GM19372 (cell line): ENCODE results near the gene NSRP1.
"Not testable (repeated sequence)": the region's sequence is repeated elsewhere in the genome, so short reads cannot be mapped to it uniquely, and the experiment has no call there.

Experiments used
- ATAC-seq: cut with Tn5 transposase; IDR thresholded peaks from one replicate; pipeline ENCODE4 v1.9.1; 2021; ENCODE audit warnings: mild to moderate bottlenecking, low read depth, moderate library complexity; ENCODE audit not compliant: unreplicated experiment

NSRP1 gene

DNA sequence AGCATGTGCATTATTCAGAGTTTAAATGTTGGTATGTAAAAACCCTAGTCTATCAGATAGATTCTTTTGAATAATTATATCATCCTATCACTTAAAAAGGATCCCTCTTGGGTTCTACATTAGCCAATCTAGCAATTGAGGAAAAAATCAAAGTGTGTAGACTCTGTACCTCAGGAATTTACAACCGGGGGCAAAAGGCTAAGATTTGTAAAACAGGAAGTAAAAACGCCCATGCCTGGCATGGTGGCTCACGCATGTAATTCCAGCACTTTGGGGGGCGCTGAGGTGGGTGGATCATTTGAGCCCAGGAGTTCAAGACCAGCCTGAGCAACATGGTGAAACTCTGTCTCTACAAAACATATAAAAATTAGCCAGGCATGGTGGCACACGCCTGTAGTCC is 60.2 kb downstream of the NSRP1 start:
- ATAC-seq, result no peak

GRCh38 chr17:30186761-30187160 is 70.1 kb downstream of the NSRP1 start:
- no peak for ATAC-seq

DNA sequence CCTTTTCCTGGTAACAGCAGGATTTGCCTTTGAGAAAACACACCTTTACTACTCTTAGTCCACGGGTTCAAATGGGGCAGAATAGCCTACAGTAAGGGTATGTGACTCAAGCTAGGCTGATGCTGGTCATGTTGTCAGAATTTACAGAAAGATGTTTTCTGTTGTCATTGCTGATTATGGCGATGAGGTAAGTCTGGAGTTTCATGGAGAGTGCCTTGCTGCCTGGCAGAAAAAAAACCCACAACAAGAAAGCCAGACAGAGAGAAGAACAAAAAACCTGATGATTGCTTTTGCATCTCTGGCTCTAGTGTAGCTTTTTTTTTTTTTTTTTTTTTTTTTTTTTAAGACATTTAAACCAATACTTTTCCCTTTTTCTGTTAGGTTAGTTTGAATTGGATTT is 71.0 kb downstream of the NSRP1 start:
- no peak for ATAC-seq

DNA sequence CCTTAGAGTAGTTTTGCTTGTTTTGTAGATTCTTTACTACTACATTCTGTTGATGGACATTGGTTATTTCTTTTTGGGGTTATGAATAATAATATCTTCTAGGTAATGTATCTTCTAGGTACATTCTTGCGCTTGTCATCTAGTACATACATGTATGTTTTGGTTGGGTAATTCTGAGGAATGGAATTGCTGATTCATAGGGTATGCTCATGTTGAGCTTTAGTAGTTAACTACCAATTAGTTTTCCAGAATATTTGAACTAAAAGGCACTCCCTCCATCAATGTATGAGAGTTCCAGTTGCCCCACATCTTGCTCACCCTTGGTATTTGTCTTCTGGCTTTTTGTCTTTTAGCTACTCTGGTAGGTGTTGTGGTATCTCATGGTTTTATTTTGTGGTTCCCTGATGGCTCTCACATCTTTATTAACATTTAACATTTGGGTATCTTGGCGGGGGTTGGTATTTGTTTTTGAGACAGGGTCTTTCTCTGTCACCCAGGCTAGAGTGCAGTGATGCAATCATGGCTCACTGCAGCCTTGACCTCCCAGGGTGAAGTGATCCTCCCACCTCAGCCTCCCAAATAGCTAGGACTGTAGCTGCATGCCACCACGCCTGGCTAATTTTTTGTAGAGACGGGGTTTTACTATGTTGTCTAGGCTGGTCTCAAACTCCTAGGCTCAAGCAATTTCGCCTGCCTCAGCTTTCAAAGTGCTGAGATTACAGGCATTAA is 71.8 kb downstream of the NSRP1 start:
- ATAC-seq, result no peak

DNA sequence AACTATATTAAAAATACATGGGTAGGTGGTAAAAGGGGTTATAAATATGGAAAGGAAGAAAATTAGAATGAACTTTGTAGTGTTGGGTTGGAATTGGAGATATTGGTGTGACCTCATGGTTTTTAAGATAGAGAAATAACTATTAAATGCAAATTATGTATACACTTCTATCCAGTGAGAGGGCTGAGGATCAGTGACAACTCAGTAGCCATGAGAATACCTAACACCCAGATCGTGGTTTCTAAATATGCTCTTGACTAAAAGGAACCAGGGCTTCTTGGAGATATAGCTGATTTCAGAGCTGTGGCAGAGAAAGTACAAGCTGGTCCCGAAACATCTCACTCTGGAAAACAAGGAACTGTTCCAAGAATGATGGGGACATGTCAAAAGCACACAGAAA is 74.5 kb downstream of the NSRP1 start:
- no peak for ATAC-seq

GRCh38 chr17:30196504-30196903 is 79.9 kb downstream of the NSRP1 start:
- no peak for ATAC-seq

- no peak for ATAC-seq
These were observed 80.8 kb downstream of the NSRP1 start for GRCh38 chr17:30197416-30197815.

- ATAC-seq, result no peak
These were observed 83.0 kb downstream of the NSRP1 start for GRCh38 chr17:30199600-30199999.

DNA sequence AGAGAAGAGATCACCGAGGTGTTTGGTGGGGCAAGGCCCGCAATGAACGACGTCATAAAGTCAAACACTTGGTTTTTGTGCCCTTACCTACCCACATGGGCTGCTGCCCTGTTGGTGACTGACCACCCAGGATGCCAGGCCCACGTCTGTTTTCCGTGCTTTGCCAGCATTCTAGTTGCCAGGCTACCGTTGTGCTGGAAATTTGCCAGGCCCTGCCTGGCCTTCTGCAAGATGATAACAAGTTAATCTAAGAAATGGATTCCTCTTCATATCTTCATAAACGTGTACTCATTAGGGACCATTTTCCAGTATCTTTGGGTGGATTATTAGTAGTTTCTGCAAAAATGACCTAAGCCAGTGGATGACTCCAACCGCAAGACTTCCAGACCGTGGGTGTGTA is 83.5 kb downstream of the NSRP1 start:
- no peak for ATAC-seq

DNA sequence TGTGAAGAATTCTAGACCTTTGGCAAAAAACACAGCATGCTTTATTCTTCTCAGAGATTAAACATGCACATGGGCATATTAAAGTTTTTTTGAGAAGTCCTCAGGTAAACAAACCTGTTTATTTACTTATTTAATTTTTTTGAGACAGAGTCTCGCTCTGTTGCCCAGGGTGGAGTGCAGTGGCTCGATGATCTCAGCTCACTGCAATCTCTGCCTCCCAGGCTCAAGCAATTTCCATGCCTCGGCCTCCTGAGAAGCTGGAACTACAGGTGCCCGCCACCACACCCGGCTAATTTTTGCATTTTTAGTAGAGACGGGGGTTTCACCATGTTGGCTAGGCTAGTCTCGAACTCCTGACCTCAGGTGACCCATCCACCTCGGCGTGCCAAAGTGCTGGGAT is 84.0 kb downstream of the NSRP1 start:
- not testable (repeated sequence) for ATAC-seq

- no peak for ATAC-seq
These were observed 86.9 kb downstream of the NSRP1 start for GRCh38 chr17:30203471-30203981.

- ATAC-seq, result no peak
These were observed 91.0 kb downstream of the NSRP1 start for GRCh38 chr17:30207655-30208054.

- no peak for ATAC-seq
These were observed 91.6 kb downstream of the NSRP1 start for GRCh38 chr17:30208214-30208613.

DNA sequence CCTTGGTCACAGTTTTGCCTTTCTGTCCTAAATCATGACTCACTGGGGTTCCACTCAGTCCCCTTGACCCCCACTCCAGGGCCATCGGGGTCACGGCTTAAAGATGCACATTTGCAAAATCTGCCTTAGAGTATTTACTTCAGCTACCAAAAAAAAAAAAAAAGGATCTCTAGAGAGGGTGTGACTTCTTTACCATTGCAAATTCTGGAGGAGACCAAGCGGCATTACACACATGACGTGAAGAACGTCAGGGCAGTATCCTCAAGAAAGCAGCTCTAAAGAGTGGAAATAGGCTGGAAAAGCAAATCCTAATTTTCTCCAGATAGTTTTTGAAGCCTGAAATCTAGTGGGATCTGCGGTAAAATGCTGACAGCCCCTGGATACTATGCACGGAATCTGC is 93.3 kb downstream of the NSRP1 start:
- no peak for ATAC-seq

- ATAC-seq, result no peak
These were observed 93.8 kb downstream of the NSRP1 start for GRCh38 chr17:30210366-30210765.

DNA sequence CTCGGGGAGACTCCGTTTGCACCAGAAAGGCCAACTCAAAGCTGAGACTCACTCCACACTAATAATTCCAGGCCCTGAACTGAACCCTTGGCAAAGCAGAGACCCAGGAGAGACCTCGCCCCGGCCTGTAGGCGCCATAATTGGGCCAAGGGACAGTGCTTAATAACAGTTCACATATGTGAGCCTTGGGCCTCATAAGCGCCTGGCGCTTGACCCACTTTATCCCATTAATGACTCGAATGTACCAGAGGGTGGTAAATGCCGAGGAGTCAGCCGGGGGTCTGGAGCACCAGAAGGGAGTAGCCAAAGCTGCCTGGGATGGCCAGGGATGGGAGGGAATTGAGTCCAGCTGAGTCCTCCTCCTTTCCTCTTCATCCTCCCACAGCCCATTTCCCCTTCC is 94.3 kb downstream of the NSRP1 start:
- no peak for ATAC-seq

DNA sequence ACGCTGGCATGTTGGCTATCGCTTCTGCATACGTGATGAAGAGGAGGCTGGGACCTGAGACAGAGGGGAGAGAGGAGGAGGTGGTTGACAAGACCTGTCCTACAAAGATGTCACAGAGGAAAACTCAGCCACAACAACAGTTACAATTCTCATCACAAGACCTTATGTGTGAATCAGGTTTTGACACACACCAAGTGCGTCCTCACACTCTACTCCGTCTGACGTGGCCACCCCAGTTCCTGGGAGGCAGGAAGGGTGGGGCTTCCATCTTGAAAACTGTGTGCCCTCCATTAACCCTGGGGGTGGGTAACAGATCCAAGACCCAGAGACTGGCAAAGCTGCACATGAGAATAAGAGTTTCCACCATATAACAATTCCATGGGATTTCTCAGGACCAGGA is 94.8 kb downstream of the NSRP1 start:
- ATAC-seq, result no peak

DNA sequence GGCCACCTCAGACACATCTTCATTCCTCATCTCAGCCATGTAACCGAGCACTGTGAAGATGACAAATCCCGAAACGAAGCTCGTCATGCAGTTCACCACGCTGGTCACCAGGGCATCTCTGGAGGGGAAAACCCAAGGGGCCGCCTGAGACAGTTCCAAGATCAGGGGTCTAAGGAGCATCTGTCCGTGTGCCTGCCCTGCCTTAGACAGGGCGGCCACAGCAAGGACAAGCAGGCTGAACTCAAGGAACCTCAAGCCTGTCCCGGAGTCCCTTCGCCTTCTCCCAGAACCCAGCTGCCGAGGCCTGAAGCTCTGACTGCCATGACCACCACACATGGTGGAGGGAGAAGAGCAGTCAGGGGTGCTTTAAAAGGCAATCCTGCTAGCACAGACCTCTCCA is 96.1 kb downstream of the NSRP1 start:
- ATAC-seq, result peak; percentile 61

DNA sequence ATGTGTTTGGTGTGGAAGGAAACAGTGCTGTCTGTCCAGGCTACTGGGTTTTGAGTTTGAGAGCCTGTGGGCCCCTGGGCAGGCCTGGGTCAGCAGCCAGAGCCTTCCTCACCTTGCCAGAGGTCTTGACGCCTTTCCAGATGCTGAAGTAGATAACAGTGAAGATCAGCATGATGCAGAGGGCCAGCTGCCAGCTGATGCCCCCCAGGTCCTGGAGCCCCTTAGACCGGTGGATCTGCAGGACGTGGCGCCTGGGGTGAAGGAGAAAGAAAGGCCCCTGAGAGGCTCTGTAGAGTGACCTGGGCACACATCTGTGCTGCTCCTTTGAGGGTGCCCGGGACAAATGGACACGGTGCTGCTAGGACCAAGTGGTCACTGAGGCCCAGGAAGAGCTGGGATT is 100.4 kb downstream of the NSRP1 start:
- ATAC-seq, result no peak

GRCh38 chr17:30217746-30218245 is 101.2 kb downstream of the NSRP1 start:
- ATAC-seq, result no peak

DNA sequence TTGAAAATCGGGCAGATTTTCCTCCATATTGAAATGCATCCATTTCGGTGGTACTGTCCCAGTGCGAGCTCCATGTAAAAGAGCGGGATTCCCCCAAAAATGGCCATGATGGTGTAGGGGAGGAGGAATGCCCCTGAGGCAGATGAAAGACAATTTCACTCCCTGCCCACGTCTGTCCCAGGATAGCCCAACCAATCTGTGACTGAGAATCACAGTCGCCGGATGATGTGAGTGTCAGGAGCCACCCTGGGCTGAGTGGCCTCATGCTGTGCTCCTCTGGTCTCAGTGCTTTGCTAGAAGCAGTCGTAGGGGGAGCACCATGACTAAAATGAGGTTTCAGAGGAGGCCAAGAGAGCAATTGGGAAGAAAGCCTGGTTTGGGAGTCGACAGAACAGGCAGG is 102.2 kb downstream of the NSRP1 start:
- no peak for ATAC-seq

DNA sequence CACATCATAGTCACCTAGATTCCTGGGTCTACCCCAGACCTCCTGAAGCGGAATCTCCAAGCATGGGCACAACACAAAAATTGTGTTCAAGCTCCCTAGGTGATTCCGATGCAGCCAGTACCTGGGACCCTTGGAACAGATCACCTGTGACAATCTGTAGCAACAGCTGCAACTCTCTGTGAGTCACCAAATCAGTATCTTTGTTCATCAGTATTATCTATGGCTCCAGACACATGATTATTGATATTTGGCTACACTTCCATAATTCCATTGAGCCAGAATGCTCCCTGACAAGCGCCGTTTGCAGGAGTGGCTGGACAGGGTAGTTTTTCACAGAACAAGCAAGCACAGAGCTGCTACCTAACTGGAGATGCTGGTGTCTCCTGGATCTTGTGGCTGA is 102.7 kb downstream of the NSRP1 start:
- no peak for ATAC-seq
